Small intestine (tissue), 4 donors: Measurements from ENCODE around the gene IER3IP1. TPM values are rescaled to one million over a fixed set of nuclear protein-coding genes. Genes with fewer than 3 reads are reported as not detected.

Source experiments
- polyA plus RNA-seq, 4 donors: library from polyadenylated mRNA; stranded (reverse) in 3 of 4; unstranded in 1 of 4; fragments of 200-250 nt in 3 of 4; fragments of 120-200 nt in 1 of 4; gene quantifications; one replicate each; pipeline versions ENCODE4 v1.2.1 to v1.2.3, GENCODE V29; 2013
- donor health status: healthy with polysubstance abuse.
- donor health status: Bipolar disorder and iron deficiency.
- donor health status: healthy.

Gene IER3IP1
- polyA plus RNA-seq, 4 donors = 14.1 to 33.0 (median 17.8) TPM

Other genes starting within 250 kb of the IER3IP1 start
- gene ELOA2, start 140.7 kb downstream of the IER3IP1 start, polyA plus RNA-seq = not detected
- 10 to 100 TPM; 16.5 to 39.0 (median 24.3) TPM for gene HDHD2, start 25.9 kb downstream of the IER3IP1 start, polyA plus RNA-seq
- gene SKOR2, start 75.3 kb upstream of the IER3IP1 start, polyA plus RNA-seq = not detected